Stimulated activated CD4-positive, alpha-beta T cell treated with anti-CD3 and anti-CD28 coated beads, Interleukin-15, amount 100 ng/mL, for 1 hour (primary cell): Measurements from ENCODE around the gene SAFB.

Experiments used
- DNase-seq, 2 donors: peaks; one replicate each; pipeline ENCODE4 v3.0.0-alpha.2; 2020; ENCODE audit warnings: low read depth in 1 of 2, low spot score in 1 of 2

Gene SAFB

DNA sequence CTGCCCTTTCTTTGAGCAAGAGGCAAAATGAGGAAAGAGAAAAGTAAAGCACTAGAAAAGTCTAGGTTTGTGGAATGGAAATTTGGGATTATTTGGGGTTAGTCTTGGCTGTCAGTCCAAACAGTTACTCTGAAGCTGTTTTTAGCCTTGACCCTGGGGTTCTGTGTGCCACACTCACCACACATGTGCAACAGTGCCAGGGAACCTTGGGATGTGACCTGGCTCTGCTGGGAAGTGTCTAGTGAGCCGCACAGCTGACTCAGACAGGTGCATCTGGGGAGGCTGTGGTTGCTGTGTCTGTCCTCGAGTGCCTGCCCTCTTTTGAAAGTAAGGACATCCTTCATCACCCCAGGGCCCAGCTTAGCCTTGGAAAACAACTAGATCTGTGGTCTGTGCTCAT lies 41.6 kb downstream of the SAFB start:
- DNase-seq = no peak

DNA sequence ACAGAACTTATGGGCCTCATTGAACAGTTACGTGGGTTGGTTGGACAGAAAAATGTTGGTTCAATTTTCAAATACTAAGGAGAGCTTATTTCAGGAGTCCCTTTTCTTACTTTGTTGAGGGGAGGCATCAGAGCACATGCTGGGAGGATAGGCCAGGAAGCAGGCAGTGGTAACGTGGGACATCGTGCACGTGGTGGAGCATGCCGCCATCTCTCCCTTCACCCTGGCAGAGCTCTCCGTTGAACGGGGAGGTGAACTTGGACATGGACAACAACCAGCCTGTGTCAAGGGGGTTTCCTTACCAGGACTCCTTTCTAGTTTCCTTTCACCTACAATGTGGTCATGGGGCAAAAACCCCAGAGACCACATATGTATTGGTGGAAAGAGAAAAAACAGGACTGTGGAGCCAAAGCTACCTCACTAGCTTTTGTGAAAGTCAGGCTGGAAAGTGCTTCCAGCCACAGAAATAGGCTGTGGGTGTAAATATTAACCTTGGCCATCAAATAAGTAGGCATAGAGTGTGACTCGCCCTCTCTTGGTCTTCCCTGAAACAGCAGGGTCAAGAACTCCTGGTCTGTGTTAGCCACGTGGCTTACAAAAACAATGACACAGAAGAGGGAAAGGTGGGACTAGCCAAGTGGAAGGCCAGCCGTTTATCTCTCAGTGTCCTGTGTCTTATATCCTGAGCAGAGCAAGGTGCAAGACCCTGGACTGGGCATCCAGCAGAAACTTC lies 43.1 kb downstream of the SAFB start:
- DNase-seq = no peak

DNA sequence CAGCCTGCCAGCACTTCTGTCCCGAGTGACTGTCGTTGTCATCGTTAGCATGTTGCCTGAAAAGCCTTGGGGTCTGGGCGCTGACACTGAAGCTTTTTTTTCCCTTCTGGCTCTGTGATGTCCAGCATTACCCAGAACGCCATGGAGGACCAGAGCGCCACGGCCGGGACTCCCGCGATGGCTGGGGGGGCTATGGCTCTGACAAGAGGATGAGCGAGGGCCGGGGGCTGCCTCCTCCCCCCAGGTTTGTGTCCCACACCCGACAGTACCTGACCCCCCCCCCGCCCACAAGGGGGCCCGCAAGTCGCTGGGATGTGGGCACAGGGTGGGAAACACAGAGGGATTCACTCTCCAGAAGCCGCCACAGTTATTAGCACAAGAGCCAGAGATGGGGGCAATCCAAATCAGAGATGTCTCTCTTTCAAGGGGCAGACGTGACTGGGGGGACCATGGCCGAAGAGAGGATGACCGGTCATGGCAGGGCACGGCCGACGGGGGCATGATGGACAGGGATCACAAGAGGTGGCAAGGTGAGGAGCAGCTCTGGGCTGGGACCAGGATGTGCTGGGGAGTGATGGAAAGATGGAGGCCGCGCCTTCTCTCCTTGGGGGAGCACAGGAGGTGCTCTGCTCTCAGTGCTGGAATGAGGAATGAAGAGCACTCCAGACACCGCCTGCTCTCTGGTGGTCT lies 44.2 kb downstream of the SAFB start:
- no peak for DNase-seq

DNA sequence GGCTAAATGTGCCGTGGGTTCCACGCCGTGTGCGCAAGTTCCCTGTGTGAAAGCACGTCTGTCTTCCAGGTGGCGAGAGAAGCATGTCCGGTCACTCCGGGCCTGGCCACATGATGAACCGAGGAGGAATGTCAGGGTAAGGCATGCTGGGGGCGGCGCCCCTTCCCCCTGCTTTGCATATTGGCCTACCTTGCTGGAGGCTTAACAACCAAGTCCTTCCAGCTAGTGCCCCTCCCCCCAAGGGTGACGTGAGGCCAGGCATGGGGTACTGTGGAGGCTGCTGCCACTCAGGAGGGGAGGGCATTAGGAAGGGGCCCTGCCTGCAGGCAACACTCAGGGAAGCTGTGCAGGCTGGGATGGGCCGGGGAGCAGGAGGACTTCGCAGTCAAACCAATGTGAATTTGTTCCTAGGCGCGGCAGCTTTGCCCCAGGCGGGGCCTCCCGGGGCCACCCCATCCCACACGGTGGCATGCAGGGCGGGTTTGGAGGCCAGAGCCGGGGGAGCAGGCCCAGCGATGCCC lies 44.9 kb downstream of the SAFB start:
- no peak for DNase-seq

DNA sequence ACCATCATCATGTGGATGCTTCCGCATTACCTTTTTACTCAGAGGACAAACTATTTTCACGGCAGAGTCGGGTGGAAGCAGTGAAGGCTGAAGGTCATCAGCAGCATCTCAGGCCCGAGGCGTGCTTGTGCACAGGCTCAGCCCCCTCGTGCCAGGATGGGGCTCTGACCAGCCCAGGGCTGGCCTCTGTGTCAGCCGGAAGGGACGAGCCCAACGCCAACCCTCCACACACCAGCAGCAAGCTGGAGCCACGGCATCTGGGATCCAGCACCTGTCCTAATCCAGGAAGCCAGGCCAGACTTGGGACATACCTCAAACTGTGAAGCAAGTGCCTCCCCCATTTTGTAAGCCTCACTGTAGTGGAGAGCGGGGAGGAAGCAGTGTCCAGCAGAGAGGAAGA lies 46.3 kb downstream of the SAFB start:
- DNase-seq = no peak

DNA sequence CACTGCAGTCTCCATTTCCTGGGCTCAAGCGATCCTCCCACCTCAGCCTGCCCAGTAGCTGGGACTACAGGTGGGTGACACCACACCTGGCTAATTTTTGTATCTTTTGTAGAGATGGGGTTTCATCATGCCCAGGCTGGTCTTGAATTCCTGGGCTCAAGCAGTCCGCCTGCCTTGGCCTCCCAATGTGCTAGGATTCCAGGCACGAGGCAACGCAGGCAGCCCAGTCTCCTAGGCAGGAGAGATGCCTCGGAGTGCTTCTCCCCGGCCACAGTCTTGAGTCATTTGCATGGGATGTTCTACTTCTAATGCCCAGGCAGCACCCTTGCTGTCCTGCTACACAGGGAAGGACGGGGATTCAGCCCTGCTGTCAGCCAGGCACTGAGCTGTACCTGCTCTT lies 48.7 kb downstream of the SAFB start:
- DNase-seq = no peak

DNA sequence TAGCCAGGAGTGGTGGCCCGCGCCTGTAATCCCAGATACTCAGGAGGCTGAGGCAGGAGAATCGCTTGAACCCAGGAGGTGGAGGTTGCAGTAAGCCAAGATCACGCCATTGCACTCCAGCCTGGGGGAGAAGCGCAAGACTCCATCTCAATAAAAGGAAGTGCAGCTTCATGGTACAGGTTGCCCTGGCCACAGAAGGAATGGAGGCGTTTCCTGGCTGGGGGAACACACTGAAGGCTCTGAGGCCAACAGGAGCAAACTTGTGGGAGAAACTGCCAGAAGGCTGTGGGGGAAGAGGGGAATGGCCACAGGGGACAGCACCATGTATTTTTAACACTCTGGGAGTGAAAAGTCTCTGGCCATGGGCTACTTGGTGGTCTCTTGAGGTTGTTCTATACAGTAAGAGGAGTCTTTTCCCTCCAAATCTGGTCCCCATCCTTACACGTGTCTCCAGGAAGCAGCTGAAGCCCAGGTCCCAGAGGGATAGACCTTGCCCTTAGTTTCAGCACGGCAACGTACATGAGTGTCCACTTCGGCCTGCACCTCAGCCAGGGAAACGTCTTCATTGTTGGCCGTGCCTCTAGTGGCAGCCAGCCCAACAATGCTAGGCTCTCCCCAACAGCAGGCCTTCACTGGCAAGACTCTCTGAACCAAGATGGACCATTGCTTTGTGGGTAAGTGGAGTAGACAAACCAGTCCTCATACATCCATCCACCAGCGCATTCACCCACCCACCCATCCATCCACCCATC lies 50.0 kb downstream of the SAFB start:
- no peak for DNase-seq

DNA sequence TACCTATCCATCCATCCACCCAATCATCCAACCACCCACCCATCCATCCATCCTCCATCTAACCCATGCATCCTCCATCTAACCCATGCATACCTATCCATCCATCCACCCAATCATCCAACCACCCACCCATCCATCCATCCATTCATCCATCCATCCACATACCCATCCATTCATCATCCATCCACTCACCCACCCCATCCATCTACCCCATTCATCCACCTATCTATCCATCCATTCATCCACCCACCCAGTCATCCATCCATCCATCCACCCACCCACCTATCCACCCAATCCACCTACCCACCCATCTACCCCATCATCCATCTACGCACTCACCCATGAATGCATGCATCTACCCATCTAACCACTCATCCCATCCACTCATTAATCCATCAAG lies 50.9 kb downstream of the SAFB start:
- no peak for DNase-seq

DNA sequence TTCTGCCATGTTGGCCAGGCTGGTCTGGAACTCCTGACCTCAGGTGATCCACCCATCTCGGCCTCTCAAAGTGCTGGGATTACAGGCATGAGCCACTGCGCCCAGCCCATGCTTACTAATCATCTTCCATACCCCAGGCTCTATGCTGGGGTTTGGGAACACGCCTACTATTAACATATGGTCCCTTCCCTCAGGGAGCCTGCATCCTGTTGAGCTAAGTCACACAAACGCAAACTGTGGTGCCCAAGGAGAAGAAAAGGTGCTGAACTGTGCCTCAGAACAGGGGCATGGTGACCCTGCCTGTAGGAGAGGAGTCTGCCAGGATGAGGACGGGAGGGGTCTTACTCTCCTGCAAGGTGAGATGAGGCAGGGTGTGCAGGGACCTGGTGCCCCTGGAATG lies 51.8 kb downstream of the SAFB start:
- no peak for DNase-seq

DNA sequence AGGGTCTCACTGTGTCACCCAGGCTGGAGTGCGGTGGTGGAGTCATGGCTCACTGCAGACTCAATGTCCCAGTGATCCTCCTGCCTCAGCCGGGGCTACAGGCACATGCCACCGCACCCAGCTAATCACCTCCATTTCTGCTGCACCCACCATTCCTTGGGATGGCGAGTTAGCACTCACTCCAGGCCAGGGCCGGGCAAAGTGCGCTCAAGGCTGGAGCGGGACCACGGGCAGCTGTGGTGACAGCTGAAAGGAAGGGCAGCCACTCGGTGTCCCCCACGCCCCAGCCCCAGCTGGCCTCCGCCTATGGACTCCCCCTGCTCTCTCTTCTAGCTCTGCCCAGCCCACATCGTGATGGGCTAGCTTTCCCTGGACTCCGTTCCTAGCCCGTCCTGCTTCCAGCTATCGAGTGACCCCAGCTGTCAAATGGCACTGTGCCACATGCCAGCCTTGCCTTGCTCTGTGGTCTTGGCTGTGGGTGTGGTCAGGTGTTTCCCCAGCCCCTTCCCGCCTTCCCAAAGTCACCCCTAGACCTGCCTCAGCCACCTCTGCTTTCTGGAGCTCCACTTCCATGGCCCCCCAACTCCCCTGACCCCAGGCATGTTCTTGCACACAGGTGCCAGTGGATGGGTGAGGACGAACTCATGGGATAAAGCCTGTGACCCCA lies 53.4 kb downstream of the SAFB start:
- no peak for DNase-seq

DNA sequence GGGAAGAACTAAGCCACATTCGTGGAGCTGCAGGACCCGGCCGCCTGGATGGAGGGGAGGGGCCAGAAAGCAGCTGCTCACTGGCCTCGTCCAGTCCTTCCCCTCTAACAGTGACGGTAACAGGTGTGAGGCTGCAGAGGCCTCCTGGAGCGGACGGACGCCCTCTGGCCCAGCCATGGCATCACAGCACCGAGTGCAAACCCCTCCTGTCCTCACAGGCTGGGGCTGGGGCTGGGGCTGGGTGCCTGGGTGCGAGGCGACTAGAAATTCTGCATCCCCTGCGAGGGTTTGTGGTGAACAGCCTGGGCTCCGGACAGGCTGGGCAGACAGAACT lies 53.9 kb downstream of the SAFB start:
- no peak for DNase-seq

DNA sequence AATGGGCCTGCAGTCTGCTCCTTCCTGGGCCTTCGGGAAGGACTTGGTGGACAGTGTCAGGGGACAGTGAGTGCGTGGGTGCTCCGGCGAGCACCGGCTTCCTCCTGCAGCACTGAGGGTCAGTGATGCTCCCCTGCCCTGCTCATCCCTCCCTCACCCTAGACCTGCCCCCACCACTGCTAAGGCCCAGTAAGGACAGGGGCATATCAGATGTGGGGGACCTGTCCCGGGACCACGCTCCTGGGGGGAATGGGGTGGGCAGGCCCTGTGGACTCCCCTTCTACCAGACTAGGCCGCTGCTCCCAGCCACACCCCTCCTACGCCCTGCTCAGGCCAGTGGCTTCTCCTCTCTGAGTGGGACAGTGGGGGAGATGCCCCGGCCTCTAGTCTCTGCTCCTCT lies 54.3 kb downstream of the SAFB start:
- DNase-seq = no peak

DNA sequence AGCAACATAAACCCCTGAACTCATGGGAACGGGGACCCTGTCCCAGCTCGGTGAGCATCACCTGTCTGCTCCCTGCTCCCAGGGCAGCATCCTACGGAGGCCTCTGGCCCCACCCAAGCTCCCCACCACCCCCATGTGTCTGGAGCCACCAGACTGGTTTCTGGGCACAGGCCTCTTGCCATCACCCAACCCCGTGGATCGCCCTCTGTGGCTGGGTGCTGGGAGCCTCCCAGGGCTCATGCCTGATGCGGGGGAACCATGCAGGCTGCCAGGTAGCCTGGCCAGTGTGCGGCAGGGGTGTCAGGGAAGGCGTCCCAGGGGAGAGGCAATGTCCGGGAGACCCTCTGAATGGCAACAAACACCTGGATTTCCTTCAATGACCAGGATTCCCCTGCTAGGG lies 54.7 kb downstream of the SAFB start:
- DNase-seq = no peak

DNA sequence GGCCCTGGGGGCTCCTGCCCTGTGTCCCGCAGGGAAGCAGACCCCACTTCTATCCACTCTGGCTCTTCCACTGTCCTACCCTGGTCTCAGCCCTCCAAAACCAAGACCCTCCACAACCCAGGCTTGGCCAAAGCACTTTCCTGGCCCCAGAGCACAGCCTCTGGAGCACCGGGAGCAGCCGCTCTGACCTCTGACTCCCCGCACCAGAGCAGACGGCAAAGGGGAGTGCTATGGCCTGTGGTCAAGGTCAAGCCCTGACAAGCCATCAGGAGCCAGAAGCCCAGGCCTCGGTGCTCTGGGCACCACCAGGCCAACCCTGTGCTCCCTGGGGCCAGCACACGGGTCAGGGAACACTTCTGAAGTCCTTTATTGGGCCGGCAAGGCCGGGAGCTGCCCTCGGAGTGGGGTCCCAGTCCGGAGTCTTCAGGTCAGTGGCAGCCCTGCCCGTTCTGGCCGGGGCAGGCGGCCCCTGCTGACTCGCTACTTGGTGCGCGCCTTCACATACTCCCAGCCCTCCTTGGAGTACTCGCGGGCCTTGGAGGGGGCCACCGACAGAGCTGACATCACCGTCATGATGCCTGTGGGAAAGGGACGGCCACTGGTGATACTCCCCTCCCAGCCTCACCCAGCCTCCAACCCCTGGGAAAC lies 55.3 kb downstream of the SAFB start:
- no peak for DNase-seq

DNA sequence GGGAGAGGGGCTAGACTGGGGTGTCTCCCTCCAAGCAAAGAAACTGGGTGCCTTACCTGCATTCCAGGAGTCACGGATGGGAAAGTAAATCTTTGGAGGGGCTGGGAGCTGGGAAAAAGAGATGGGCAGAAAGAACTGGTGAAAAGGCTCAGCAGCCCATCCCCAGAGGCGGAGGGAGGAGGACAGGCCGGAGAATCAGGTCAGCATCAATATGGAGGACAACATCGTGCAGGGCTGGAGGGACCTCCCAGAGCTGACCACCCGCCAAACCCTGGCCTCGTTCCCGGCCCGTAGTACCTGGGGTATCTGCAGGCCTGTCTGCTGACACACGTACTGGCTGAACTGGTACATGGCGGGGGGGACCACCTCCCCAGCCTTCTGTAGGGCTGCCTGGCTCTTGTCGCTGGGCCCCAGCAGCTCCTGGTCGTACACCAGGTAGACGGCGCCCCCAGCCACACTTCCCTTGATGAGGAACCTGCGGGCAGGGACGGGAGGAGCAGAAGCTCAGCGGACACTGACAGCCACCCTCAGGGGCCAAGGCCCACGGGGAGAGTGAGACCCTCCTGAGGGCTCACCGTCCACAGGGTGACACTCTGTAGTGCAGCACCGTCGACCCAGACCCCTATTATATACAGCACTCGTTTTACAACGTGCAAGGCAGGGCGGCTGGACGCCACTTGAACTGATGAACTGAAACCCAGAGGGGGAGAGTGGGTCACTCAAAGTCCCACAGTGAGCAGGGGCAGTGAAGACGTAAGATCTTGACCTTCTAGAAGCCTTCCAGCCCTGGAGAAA lies 56.6 kb downstream of the SAFB start:
- no peak for DNase-seq

DNA sequence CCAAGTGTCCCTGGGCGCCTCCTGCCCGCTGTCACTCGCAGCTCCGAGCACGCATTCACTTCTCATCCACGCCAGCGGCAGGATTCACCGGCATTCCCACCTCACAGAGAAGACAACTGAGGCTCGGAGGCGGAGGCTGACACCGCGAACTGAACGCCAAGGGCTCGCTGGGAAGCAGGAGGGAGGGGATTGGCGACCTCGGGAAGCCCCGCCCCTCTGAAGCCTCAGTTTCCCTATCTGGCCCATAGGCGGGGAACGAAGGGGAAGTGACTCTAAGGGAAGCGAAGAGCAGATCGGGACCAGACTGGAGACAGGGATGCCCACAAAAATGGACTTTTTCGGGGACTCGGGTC lies 57.2 kb downstream of the SAFB start:
- no peak for DNase-seq

DNA sequence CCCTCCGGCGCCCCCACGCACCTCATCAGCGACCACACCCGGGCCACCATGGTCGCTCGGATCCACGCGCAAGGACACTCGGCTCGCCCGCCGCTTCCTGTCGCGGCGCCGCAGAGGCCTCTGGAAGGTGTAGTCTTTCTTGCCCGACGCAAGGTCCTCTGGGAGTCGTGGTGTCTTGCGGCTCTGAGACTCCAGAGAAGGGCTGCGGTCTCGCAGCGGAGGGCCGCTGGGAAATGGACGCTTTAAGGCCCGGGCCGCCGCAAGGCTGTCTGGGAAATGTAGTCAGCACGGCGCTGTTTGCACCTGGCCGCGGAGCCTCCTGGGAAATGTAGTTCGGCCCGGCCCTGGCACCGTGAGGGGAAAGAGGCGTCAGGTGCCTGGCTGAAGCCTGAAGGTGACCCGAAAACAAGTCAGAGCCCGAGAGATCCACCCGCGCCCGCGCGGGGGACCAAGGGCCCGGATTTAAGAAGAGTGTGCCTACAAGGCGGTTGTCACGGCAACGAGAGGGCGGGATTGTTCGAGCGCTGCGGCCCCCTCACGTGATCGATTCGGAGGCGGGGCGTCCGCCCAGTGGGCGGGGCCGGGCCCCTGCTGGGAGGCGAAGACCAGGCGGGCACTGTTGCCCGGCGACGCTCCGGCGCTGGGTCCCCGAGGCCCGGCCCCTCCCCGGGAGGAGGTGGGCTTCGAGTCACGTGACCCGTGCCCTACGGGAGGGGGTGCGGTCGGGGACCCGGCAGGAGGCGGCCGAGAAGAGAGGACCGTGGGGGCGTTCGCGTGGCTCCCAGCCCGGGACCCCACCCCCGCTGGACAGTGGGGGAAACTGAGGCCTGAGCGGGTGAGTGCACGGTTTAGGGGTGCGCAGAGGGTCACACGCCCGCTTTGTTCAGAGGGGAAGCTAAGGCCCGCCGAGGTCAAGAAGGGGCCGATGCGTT lies 57.8 kb downstream of the SAFB start, which contains the start of the genes HSD11B1L and MICOS13:
HSD11B1L (plus strand) TSS at position 591 of the 932 bp plus-strand sequence. CDS start 3,806 bp downstream, outside the sequence.
MICOS13 (minus strand) TSS at position 80 of the 932 bp plus-strand sequence; CDS start at position 50, 30 bp downstream.
- DNase-seq = peak; percentile 96 to 98

DNA sequence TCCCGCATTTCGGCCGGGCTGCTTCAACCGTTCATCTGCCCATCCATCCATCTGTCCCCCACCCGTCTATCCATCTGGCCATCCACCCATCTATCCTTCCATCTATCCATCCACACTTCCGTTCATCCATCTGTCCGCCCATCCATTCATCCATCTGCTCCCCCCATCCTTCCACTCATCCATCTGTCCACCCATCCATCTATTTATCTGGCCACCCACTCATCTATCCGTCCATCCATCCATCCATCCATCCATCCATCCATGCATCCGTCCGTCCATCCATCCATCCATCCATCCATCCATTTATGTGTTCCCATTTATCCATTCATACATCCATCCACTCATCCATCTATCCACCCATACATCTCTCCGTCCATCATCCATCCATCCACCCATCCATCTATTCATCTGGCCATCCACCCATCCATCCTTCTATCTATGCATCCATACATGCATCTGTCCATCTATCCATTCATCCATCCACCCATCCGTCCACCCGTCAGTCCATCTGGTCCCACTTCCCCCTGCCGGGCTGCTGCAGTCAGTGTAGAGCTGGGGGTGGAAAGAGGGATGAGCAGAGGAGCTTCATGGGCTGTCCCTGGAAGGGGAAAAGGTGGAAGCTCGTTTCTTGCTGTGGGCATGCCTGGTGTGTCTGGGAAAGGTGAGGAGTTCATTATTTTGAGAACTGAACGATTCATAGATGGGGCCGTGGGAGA lies 58.7 kb downstream of the SAFB start:
- DNase-seq = no peak
